GM18858 (cell line): ENCODE data around the gene ELP2.
"Not testable (repeated sequence)": the region's sequence is repeated elsewhere in the genome, so short reads cannot be mapped to it uniquely, and the experiment has no call there.

Experiments
- ATAC-seq: cut with Tn5 transposase; IDR thresholded peaks from one replicate; pipeline ENCODE4 v1.9.1; 2021; ENCODE audit not compliant: unreplicated experiment

Gene ELP2

GRCh38 chr18:36187826-36188721 is 58.4 kb downstream of the ELP2 start:
- no peak for ATAC-seq

- ATAC-seq = no peak
Observed at GRCh38 chr18:36188916-36189315, 59.2 kb downstream of the ELP2 start.

- no peak for ATAC-seq
Observed at GRCh38 chr18:36189486-36189885, 59.8 kb downstream of the ELP2 start.

- ATAC-seq = no peak
Observed at GRCh38 chr18:36191286-36191685, 61.6 kb downstream of the ELP2 start.

- no peak for ATAC-seq
Observed at GRCh38 chr18:36191711-36192110, 62.0 kb downstream of the ELP2 start.

GRCh38 chr18:36194600-36195315 is 65.1 kb downstream of the ELP2 start:
- no peak for ATAC-seq

- ATAC-seq = no peak
Observed at GRCh38 chr18:36195427-36196122, 65.9 kb downstream of the ELP2 start.

- no peak for ATAC-seq
Observed at GRCh38 chr18:36196238-36196995, 66.7 kb downstream of the ELP2 start.

- ATAC-seq = no peak
Observed at GRCh38 chr18:36197511-36198166, 67.9 kb downstream of the ELP2 start.

GRCh38 chr18:36199691-36200295 is 70.1 kb downstream of the ELP2 start:
- no peak for ATAC-seq

- no peak for ATAC-seq
Observed at GRCh38 chr18:36200354-36200771, 70.7 kb downstream of the ELP2 start.

- no peak for ATAC-seq
Observed at GRCh38 chr18:36201765-36202164, 72.1 kb downstream of the ELP2 start.

GRCh38 chr18:36203360-36203895 is 73.7 kb downstream of the ELP2 start:
- ATAC-seq = no peak

GRCh38 chr18:36205166-36205565 is 75.5 kb downstream of the ELP2 start:
- no peak for ATAC-seq

GRCh38 chr18:36207303-36207702 is 77.6 kb downstream of the ELP2 start:
- ATAC-seq = no peak

- not testable (repeated sequence) for ATAC-seq
Observed at GRCh38 chr18:36207969-36208368, 78.3 kb downstream of the ELP2 start.

- no peak for ATAC-seq
Observed at GRCh38 chr18:36211612-36212065, 81.9 kb downstream of the ELP2 start.

- no peak for ATAC-seq
Observed at GRCh38 chr18:36212301-36213171, 82.8 kb downstream of the ELP2 start.

GRCh38 chr18:36214811-36215210 is 85.1 kb downstream of the ELP2 start:
- ATAC-seq = no peak
